ENCODE measurements around the gene S1PR5.
A peak's percentile ranks its signal among the peaks of the same experiment; 100 is the strongest.
"Not testable (repeated sequence)": the region's sequence is repeated elsewhere in the genome, so short reads cannot be mapped to it uniquely, and the experiment has no call there.

S1PR5 gene

DNA sequence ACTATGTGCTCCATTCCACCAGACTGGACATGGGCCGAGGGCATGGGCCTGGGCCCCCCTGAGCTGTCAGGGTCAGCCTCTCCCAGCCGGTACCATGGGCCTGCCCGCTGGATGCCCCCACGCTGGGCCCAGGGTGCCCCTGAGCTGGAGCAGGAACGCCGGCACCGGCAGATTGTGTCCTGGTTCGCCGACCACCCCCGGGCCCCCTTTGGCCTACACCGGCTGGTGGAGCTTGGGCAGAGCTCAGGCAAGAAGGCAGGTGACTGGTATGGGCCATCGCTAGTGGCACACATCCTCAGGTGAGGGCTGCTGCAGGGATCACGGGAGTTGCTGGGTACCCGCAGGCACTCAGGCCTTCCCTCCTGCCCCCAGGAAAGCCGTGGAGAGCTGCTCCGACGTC, 29.6 kb upstream of the S1PR5 start:
- H3K4me3 ChIP-seq (ENCODE audit: insufficient read depth, low read depth, low read length, poor library complexity, severe bottlenecking): no peak overlapping the region
- H3K4me1 ChIP-seq (ENCODE audit: control insufficient read depth, insufficient read depth, low read length, poor library complexity, severe bottlenecking): peaks cover 15% of the 10 kb centered on the region
- H3K9me3 ChIP-seq (ENCODE audit: control insufficient read depth, low read length): no peaks in the 10 kb centered on the region
- DNase-seq: no peak
- no peaks in the 10 kb centered on the region for H3K27me3 ChIP-seq (replicated peaks; ENCODE audit: control insufficient read depth, insufficient read depth, low read length, poor library complexity, severe bottlenecking)
- H3K36me3 ChIP-seq (ENCODE audit: control insufficient read depth, insufficient read depth, low read length): peaks cover 33% of the 10 kb centered on the region
- H3K27ac ChIP-seq (ENCODE audit: insufficient read depth, low read length, poor library complexity, severe bottlenecking): peak overlapping the region; percentile 4

DNA sequence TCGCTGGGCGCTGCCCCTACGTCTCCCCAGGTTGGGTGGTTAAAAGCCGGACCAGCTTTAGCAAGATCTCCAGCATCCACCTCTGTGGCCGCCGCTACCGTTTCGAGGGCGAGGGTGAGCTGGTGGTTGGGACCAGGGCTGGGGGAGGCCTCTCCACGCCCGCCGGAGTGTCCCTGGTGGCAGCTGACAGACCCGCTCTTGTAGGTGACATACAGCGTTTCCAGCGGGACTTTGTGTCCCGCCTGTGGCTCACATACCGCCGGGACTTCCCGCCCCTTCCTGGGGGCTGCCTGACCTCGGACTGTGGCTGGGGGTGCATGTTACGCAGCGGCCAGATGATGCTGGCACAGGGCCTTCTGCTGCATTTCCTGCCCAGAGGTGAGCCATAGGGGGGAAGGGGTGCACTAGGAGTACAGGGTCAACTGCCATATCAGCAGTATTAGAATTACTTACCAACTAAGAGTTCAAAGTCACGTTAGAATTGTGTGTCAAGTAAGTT, 27.6 kb upstream of the S1PR5 start:
- Histone ChIP-seq H3K9me3 (ENCODE audit: control insufficient read depth, low read length) (no peaks in the 10 kb centered on the region), H3K27ac (ENCODE audit: insufficient read depth, low read length, poor library complexity, severe bottlenecking) (peak overlapping the region; percentile 80), H3K4me1 (ENCODE audit: control insufficient read depth, insufficient read depth, low read length, poor library complexity, severe bottlenecking) (peaks cover 15% of the 10 kb centered on the region), H3K27me3 (replicated peaks; ENCODE audit: control insufficient read depth, insufficient read depth, low read length, poor library complexity, severe bottlenecking) (no peaks in the 10 kb centered on the region), H3K36me3 (ENCODE audit: control insufficient read depth, insufficient read depth, low read length) (peaks cover 24% of the 10 kb centered on the region), H3K4me3 (ENCODE audit: insufficient read depth, low read depth, low read length, poor library complexity, severe bottlenecking) (peak overlapping the region; percentile 70)
- no peak for DNase-seq

DNA sequence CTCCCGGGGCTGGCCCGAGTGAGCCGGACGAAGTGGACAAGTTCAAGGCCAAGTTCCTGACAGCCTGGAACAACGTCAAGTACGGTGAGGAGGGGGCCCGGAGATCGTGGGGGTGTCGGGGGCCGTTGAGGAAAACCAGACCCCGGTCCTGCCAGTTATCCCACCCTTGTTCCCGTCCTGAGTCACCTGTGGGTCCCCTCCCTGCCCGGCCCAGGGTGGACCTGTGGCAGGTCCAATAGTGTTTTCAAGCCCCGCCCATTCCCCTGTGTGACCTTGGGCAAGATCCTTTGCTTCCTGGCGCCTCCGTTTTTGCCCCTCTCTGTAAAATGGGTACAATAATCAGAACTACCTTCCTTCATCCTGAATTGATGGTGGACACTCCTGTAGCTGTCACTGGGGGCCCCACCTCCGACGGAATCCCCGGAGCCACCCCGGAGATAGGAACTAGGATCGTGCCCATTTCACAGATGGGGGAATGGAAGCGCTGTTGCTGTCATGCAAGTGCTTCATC, 27.1 kb upstream of the S1PR5 start:
- Histone ChIP-seq H3K27ac (ENCODE audit: insufficient read depth, low read length, poor library complexity, severe bottlenecking) (peak overlapping the region; percentile 80), H3K36me3 (ENCODE audit: control insufficient read depth, insufficient read depth, low read length) (peaks cover 21% of the 10 kb centered on the region), H3K4me1 (ENCODE audit: control insufficient read depth, insufficient read depth, low read length, poor library complexity, severe bottlenecking) (peaks cover 15% of the 10 kb centered on the region), H3K27me3 (replicated peaks; ENCODE audit: control insufficient read depth, insufficient read depth, low read length, poor library complexity, severe bottlenecking) (no peaks in the 10 kb centered on the region), H3K4me3 (ENCODE audit: insufficient read depth, low read depth, low read length, poor library complexity, severe bottlenecking) (peak overlapping the region; percentile 70), H3K9me3 (ENCODE audit: control insufficient read depth, low read length) (no peaks in the 10 kb centered on the region)
- peak in 1 of 3 donors; percentile 16 for DNase-seq

DNA sequence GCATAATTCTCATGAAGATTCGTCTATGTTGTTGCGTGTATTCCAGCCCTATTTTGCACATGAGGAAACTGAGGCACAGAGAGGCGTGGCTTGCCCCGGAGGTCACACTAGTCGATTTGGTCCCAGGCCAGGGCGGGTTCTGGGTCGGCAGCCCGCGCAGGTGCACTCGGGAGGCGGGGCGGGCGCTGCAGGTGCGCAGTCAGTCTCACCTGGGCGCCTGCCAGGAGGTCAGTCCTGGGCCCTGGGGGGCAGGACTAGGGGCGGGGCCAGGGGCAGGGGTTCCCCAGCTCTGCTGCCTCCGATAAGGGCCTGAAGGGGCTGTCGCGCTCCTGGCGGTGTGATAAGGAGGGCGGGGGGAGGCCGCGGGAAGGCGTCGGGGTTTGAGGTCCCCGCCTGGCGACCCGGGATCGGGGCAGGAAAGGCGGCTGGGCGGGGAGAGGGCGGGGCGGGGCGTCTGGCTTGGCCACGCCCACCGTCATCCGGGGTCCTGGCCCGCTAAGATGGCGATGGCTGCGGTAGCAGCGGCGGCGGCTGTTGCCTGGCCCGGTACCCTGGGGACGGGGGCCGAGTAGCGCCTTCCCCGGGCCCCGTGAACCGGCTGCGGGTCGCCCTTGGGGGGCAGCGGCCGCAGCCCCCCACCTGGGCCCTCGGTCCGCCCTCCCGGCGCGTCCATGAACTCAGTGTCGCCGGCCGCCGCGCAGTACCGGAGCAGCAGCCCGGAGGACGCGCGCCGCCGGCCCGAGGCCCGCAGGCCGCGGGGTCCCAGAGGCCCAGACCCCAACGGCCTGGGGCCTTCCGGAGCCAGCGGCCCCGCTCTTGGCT, 26.4 kb upstream of the S1PR5 start, which contains the start of gene ATG4D:
Gene ATG4D, plus strand, starts transcription at position 485 of the 822 bp plus-strand sequence. Its CDS starts 187 bp downstream, at position 672.
- peak within 1 kb of the TSS; percentile 70 for H3K4me3 ChIP-seq (ENCODE audit: insufficient read depth, low read depth, low read length, poor library complexity, severe bottlenecking)
- peak within 1 kb of the TSS; percentile 80 for H3K27ac ChIP-seq (ENCODE audit: insufficient read depth, low read length, poor library complexity, severe bottlenecking)
- H3K9me3 ChIP-seq (ENCODE audit: control insufficient read depth, low read length): no peaks in the 10 kb centered on the region
- peaks cover 15% of the 10 kb centered on the region for H3K4me1 ChIP-seq (ENCODE audit: control insufficient read depth, insufficient read depth, low read length, poor library complexity, severe bottlenecking)
- peak; percentile 75 to 78 (median 75) for DNase-seq
- no peaks in the 10 kb centered on the region for H3K27me3 ChIP-seq (replicated peaks; ENCODE audit: control insufficient read depth, insufficient read depth, low read length, poor library complexity, severe bottlenecking)
- peaks cover 15% of the 10 kb centered on the region for H3K36me3 ChIP-seq (ENCODE audit: control insufficient read depth, insufficient read depth, low read length)

DNA sequence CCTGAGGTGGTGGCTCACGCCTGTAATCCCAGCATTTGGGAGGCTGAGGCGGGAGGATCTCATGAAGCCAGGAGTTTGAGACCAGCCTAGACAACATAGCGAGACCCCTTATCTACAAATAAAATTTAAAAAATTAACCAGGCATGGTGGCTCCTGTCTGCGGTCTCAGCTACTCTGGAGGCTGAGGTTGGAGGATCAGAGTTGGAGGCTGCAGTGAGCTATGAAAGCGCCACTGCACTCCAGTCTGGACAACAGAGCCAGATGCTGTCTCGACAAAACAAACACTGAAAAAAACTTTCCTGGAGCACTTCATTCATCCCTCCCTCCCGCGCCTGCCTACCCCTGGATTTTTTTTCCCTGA, 25.8 kb upstream of the S1PR5 start:
- H3K4me1 ChIP-seq (ENCODE audit: control insufficient read depth, insufficient read depth, low read length, poor library complexity, severe bottlenecking): peaks cover 15% of the 10 kb centered on the region
- H3K9me3 ChIP-seq (ENCODE audit: control insufficient read depth, low read length): no peaks in the 10 kb centered on the region
- H3K27ac ChIP-seq (ENCODE audit: insufficient read depth, low read length, poor library complexity, severe bottlenecking): peak overlapping the region; percentile 80
- H3K4me3 ChIP-seq (ENCODE audit: insufficient read depth, low read depth, low read length, poor library complexity, severe bottlenecking): peak overlapping the region; percentile 70
- no peaks in the 10 kb centered on the region for H3K27me3 ChIP-seq (replicated peaks; ENCODE audit: control insufficient read depth, insufficient read depth, low read length, poor library complexity, severe bottlenecking)
- DNase-seq: no peak
- H3K36me3 ChIP-seq (ENCODE audit: control insufficient read depth, insufficient read depth, low read length): peaks cover 9% of the 10 kb centered on the region

DNA sequence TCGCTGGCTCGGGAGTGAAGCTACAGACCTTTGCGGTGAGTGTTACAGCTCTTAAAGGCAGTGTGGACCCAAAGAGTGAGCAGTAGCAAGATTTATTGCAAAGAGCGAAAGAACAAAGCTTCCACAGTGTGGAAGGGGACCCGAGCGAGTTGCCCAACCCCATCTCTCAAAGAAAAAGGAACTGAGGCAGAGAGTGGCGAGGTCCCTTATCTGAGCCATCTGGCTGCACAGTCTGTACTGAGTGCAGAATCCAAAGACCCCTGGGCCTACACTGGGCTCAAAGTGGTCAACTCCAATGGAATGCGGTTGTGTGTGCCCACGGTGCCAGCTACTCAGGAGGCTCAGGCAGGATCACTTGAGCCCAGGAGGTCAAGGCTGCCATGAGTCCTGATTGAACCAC, 21.8 kb upstream of the S1PR5 start:
- not testable (repeated sequence) for DNase-seq; H3K9me3 ChIP-seq (ENCODE audit: control insufficient read depth, low read length); H3K27me3 ChIP-seq (replicated peaks; ENCODE audit: control insufficient read depth, insufficient read depth, low read length, poor library complexity, severe bottlenecking); H3K27ac ChIP-seq (ENCODE audit: insufficient read depth, low read length, poor library complexity, severe bottlenecking); H3K4me1 ChIP-seq (ENCODE audit: control insufficient read depth, insufficient read depth, low read length, poor library complexity, severe bottlenecking); H3K4me3 ChIP-seq (ENCODE audit: insufficient read depth, low read depth, low read length, poor library complexity, severe bottlenecking); H3K36me3 ChIP-seq (ENCODE audit: control insufficient read depth, insufficient read depth, low read length)

DNA sequence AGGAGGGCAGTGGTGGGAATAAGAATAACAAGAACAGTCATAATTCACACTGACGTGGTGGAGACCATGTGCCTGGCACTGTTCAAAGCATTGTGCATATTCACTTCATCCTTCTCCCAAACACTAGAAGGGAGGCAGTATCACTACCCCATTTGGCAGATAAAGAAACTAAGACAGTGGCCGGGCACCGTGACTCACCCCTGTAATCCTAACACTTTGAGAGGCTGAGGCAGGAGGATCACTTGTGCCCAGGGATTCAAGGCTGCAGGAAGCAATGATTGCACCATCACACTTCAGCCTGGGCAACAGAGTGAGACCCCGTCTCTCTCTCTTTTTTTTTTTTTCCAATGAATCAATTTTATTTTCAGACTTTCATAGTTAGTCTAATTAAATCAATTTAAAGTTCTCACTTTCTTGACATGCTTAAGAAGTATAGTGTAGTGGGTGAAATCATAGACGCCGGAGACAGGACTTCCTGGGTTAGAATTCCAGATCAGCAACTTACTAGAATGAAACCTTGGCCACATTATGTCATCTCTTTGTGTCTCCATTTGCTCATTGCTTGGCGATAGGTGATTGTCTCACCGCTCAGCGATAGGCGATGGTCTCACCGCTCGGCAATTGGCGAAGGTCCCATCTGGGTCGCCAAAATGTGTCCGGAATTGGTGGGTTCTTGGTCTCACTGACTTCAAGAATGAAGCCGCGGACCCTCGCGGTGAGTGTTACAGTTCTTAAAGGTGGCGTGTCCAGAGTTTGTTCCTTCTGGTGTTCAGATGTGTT, 21.1 kb upstream of the S1PR5 start:
- Histone ChIP-seq H3K9me3 (ENCODE audit: control insufficient read depth, low read length) (no peaks in the 10 kb centered on the region), H3K36me3 (ENCODE audit: control insufficient read depth, insufficient read depth, low read length) (no peaks in the 10 kb centered on the region), H3K4me3 (ENCODE audit: insufficient read depth, low read depth, low read length, poor library complexity, severe bottlenecking) (no peak overlapping the region), H3K27me3 (replicated peaks; ENCODE audit: control insufficient read depth, insufficient read depth, low read length, poor library complexity, severe bottlenecking) (no peaks in the 10 kb centered on the region), H3K4me1 (ENCODE audit: control insufficient read depth, insufficient read depth, low read length, poor library complexity, severe bottlenecking) (peaks cover 4% of the 10 kb centered on the region), H3K27ac (ENCODE audit: insufficient read depth, low read length, poor library complexity, severe bottlenecking) (no peak overlapping the region)
- DNase-seq: no peak

DNA sequence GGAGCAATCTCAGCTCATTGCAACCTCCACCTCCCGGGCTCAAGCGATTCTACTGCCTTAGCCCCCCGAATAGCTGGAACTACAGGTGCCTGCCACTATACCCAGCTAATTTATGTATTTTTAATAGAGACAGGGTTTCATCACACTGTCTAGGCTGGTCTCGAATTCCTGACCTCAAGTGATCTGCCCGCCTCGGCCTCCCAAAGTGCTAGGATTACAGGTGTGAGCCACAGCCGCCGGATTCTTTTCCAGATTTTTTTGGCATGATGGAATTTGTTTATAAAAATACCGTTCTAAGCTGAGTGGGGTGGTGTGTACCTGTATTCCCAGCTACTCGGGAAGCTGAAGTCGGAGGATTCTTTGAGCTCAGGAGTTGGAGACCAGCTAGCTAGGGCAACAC, 20.4 kb upstream of the S1PR5 start:
- no peaks in the 10 kb centered on the region for H3K9me3 ChIP-seq (ENCODE audit: control insufficient read depth, low read length)
- H3K4me3 ChIP-seq (ENCODE audit: insufficient read depth, low read depth, low read length, poor library complexity, severe bottlenecking): no peak overlapping the region
- H3K27ac ChIP-seq (ENCODE audit: insufficient read depth, low read length, poor library complexity, severe bottlenecking): no peak overlapping the region
- H3K4me1 ChIP-seq (ENCODE audit: control insufficient read depth, insufficient read depth, low read length, poor library complexity, severe bottlenecking): no peaks in the 10 kb centered on the region
- H3K36me3 ChIP-seq (ENCODE audit: control insufficient read depth, insufficient read depth, low read length): no peaks in the 10 kb centered on the region
- H3K27me3 ChIP-seq (replicated peaks; ENCODE audit: control insufficient read depth, insufficient read depth, low read length, poor library complexity, severe bottlenecking): no peaks in the 10 kb centered on the region
- DNase-seq: no peak

DNA sequence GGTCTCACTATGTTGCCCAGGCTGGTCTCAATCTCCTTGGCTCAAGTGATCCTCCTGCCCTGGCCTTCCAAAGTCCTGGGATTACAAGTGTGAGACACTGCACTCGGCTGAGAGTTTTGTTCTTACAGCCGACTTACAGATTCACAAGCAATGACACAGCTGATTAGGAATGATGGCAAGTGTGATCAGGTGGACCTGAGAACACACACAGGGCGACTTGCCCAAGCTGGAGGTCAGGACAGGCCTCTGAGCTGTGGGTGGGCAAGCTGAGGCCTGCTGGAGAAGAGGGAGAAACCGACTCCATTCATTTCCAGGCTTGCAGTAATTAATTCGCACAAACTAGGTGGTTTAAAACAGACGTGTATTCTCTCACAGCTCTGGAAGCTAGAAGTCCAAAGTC, 18.4 kb upstream of the S1PR5 start:
- H3K27me3 ChIP-seq (replicated peaks; ENCODE audit: control insufficient read depth, insufficient read depth, low read length, poor library complexity, severe bottlenecking): no peaks in the 10 kb centered on the region
- H3K4me3 ChIP-seq (ENCODE audit: insufficient read depth, low read depth, low read length, poor library complexity, severe bottlenecking): no peak overlapping the region
- no peak overlapping the region for H3K27ac ChIP-seq (ENCODE audit: insufficient read depth, low read length, poor library complexity, severe bottlenecking)

More for the DNA sequence above, 18.4 kb upstream of the S1PR5 start:
- H3K9me3 ChIP-seq (ENCODE audit: control insufficient read depth, low read length): no peaks in the 10 kb centered on the region
- H3K4me1 ChIP-seq (ENCODE audit: control insufficient read depth, insufficient read depth, low read length, poor library complexity, severe bottlenecking): no peaks in the 10 kb centered on the region
- no peak for DNase-seq
- H3K36me3 ChIP-seq (ENCODE audit: control insufficient read depth, insufficient read depth, low read length): no peaks in the 10 kb centered on the region

All from effector memory CD4-positive, alpha-beta T cell (primary cell).